ENCODE measurements around the gene NAA80. TPM values are rescaled to one million over a fixed set of nuclear protein-coding genes. Genes with fewer than 3 reads are reported as not detected.
"Not testable (repeated sequence)": the region's sequence is repeated elsewhere in the genome, so short reads cannot be mapped to it uniquely, and the experiment has no call there.

Gene NAA80
- total RNA-seq, 1 donor from 2014 or later = 9.4 TPM

DNA sequence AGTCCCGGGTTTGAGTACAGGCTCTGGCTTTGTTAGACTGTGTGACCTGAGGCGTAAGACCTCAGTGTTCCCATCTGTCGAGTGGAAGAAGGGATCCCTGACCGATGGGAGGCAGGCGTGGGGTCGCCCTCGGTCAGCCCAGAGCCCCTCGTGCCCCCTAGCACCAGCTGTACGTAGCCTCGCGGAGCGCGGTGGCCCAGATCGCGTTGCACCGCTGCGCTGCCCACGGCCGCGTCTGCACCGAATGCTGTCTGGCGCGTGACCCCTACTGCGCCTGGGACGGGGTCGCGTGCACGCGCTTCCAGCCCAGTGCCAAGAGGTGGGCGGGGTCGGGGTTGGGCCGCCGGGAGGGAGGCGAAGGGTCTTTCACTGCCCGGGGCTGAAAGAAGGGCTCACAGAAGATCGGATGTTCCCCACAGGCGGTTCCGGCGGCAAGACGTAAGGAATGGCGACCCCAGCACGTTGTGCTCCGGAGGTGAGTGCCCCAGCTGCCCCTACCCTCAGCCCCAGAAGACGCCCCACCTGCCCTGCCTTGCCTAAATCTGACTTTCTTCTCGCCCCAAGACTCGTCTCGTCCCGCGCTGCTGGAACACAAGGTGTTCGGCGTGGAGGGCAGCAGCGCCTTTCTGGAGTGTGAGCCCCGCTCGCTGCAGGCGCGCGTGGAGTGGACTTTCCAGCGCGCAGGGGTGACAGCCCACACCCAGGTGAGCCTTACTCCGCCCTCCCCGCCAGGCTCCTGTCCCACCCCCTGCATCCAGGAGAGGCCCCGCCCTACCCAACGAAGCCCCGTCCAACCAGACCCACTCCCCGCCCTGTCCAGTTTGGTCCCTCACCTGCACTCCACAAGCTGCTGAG is 23.8 kb downstream of the NAA80 start:
- Mint-ChIP-seq H3K4me1 (ENCODE audit: low read depth) (peaks cover 12% of the 10 kb centered on the region), H3K27me3 (peaks cover 54% of the 10 kb centered on the region), H3K4me3 (ENCODE audit: low read depth) (peak overlapping the region; percentile 49), H3K36me3 (ENCODE audit: insufficient read depth) (peaks cover 5% of the 10 kb centered on the region), H3K9me3 (ENCODE audit: low read depth) (no peaks in the 10 kb centered on the region), H3K27ac (no peak overlapping the region)
- TF ChIP-seq CTCF (IDR thresholded peaks at IDR 0.05; ENCODE audit: unreplicated experiment) = no peak
- DNase-seq (ENCODE audit: low spot score, unreplicated experiment) = no peak

- peak; percentile 72 for TF ChIP-seq CTCF (IDR thresholded peaks at IDR 0.05; ENCODE audit: unreplicated experiment)
- peaks cover 5% of the 10 kb centered on the region for H3K36me3 Mint-ChIP-seq (ENCODE audit: insufficient read depth)
- DNase-seq (ENCODE audit: low spot score, unreplicated experiment) = peak; percentile 59
- H3K27ac Mint-ChIP-seq = peak overlapping the region; percentile 18
- H3K9me3 Mint-ChIP-seq (ENCODE audit: low read depth) = no peaks in the 10 kb centered on the region
- H3K4me1 Mint-ChIP-seq (ENCODE audit: low read depth) = peaks cover 15% of the 10 kb centered on the region
- peaks cover 54% of the 10 kb centered on the region for H3K27me3 Mint-ChIP-seq
- peak overlapping the region; percentile 35 for H3K4me3 Mint-ChIP-seq (ENCODE audit: low read depth)
These were observed 24.7 kb downstream of the NAA80 start for GRCh38 chr3:50274371-50275104.

DNA sequence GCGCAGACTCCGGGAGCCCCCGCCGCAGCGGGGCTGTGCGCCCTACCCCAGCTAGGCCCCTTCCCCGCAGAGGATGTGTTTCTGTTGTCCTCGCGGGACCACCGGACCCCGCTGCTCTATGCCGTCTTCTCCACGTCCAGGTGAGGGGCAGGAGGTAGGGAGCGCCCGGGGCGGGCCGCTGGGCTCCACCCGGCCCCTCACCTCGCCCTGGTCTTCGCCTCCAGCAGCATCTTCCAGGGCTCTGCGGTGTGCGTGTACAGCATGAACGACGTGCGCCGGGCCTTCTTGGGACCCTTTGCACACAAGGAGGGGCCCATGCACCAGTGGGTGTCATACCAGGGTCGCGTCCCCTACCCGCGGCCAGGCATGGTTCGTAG is 25.5 kb downstream of the NAA80 start:
- Mint-ChIP-seq H3K9me3 (ENCODE audit: low read depth) (no peaks in the 10 kb centered on the region), H3K4me3 (ENCODE audit: low read depth) (no peak overlapping the region), H3K36me3 (ENCODE audit: insufficient read depth) (peaks cover 5% of the 10 kb centered on the region), H3K27me3 (peaks cover 49% of the 10 kb centered on the region), H3K4me1 (ENCODE audit: low read depth) (peaks cover 20% of the 10 kb centered on the region), H3K27ac (no peak overlapping the region)
- DNase-seq (ENCODE audit: low spot score, unreplicated experiment) = no peak
- TF ChIP-seq CTCF (IDR thresholded peaks at IDR 0.05; ENCODE audit: unreplicated experiment) = no peak

DNA sequence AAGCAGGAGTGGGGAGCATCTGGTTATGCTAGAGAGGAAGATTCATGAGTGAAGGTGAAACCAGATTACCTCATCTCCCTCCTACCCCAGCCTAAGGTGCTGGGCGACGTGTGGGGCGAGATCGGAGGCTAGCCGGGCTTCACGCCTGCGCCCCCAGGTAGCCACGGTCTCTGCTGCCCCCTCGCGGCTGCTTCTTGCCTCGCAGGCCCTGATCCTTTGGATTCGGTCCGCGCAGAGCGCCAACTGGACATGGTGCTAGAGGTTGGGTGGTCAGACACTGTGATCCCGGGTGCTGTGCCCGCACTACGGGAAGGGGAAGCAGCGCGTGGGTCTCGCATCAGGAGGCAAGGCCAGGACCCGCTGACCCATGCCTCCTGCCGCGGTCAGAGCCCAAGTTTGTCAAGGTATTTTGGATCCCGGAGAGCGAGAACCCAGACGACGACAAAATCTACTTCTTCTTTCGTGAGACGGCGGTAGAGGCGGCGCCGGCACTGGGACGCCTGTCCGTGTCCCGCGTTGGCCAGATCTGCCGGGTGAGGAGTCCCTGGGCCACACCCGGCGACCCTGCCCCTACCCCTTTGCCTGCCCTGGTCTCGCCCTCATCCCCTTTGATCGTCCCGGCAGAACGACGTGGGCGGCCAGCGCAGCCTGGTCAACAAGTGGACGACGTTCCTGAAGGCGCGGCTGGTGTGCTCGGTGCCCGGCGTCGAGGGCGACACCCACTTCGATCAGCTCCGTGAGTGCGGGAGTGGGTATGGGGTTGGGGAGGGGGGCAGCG is 26.1 kb downstream of the NAA80 start:
- peaks cover 5% of the 10 kb centered on the region for H3K36me3 Mint-ChIP-seq (ENCODE audit: insufficient read depth)
- DNase-seq (ENCODE audit: low spot score, unreplicated experiment) = peak; percentile 93
- no peak overlapping the region for H3K4me3 Mint-ChIP-seq (ENCODE audit: low read depth)
- H3K27me3 Mint-ChIP-seq = peaks cover 45% of the 10 kb centered on the region
- H3K9me3 Mint-ChIP-seq (ENCODE audit: low read depth) = no peaks in the 10 kb centered on the region
- peak overlapping the region; percentile 91 for H3K27ac Mint-ChIP-seq
- peaks cover 25% of the 10 kb centered on the region for H3K4me1 Mint-ChIP-seq (ENCODE audit: low read depth)
- peak; percentile 98 for TF ChIP-seq CTCF (IDR thresholded peaks at IDR 0.05; ENCODE audit: unreplicated experiment)

- not testable (repeated sequence) for H3K9me3 Mint-ChIP-seq (ENCODE audit: low read depth); H3K36me3 Mint-ChIP-seq (ENCODE audit: insufficient read depth); H3K27ac Mint-ChIP-seq; DNase-seq (ENCODE audit: low spot score, unreplicated experiment); H3K4me3 Mint-ChIP-seq (ENCODE audit: low read depth)
- peaks cover 39% of the 10 kb centered on the region for H3K27me3 Mint-ChIP-seq
- H3K4me1 Mint-ChIP-seq (ENCODE audit: low read depth) = peaks cover 28% of the 10 kb centered on the region
These were observed 26.7 kb downstream of the NAA80 start for GRCh38 chr3:50272538-50272910.
